Stimulated activated CD4-positive, alpha-beta T cell treated with anti-CD3 and anti-CD28 coated beads, Interleukin-4, amount 100 ng/mL, for 48 hours (primary cell): ENCODE results near the gene PSMB5.

ENCODE experiments used
- DNase-seq, 2 donors: peaks; one replicate each; pipeline ENCODE4 v3.0.0-alpha.2; 2020; ENCODE audit warnings: low read depth in 2 of 2

PSMB5 gene

GRCh38 chr14:23034498-23035302 lies at the start of gene PSMB5:
TSS of gene PSMB5 (minus strand) at chr14:23034900. CDS start at chr14:23034881, 19 bp downstream.
- DNase-seq: peak; percentile 72 to 83

GRCh38 chr14:23080474-23080873 lies 45.8 kb upstream of the PSMB5 start:
- DNase-seq: no peak

GRCh38 chr14:23079716-23080115 lies 45.0 kb upstream of the PSMB5 start:
- DNase-seq: no peak

GRCh38 chr14:23078692-23079116 lies 44.0 kb upstream of the PSMB5 start:
- DNase-seq: no peak

GRCh38 chr14:23077962-23078361 lies 43.3 kb upstream of the PSMB5 start:
- no peak for DNase-seq

- DNase-seq: no peak
Observed at GRCh38 chr14:23076785-23077408, 42.2 kb upstream of the PSMB5 start.

- no peak for DNase-seq
Observed at GRCh38 chr14:23074906-23075305, 40.2 kb upstream of the PSMB5 start.

- no peak for DNase-seq
Observed at GRCh38 chr14:23071921-23072539, 37.3 kb upstream of the PSMB5 start.

GRCh38 chr14:23071244-23071920 lies 36.7 kb upstream of the PSMB5 start:
- peak; percentile 65 to 76 for DNase-seq

GRCh38 chr14:23070262-23071129 lies 35.8 kb upstream of the PSMB5 start:
- no peak for DNase-seq

GRCh38 chr14:23069413-23069806 lies 34.7 kb upstream of the PSMB5 start:
- no peak for DNase-seq

- peak; percentile 53 to 64 for DNase-seq
Observed at GRCh38 chr14:23068789-23069412, 34.2 kb upstream of the PSMB5 start.

GRCh38 chr14:23067847-23068788 lies 33.4 kb upstream of the PSMB5 start:
- no peak for DNase-seq

- DNase-seq: no peak
Observed at GRCh38 chr14:23066855-23067744, 32.4 kb upstream of the PSMB5 start.

GRCh38 chr14:23066368-23066767 lies 31.7 kb upstream of the PSMB5 start:
- DNase-seq: no peak

- DNase-seq: no peak
Observed at GRCh38 chr14:23063601-23064000, 28.9 kb upstream of the PSMB5 start.

GRCh38 chr14:23062002-23062401 lies 27.3 kb upstream of the PSMB5 start:
- no peak for DNase-seq

GRCh38 chr14:23060536-23061260 lies 26.0 kb upstream of the PSMB5 start:
- DNase-seq: no peak
